ENCODE results near the gene GNB1. TPM values are rescaled to one million over a fixed set of nuclear protein-coding genes. Genes with fewer than 3 reads are reported as not detected.
A peak's percentile ranks its signal among the peaks of the same experiment; 100 is the strongest.

Gene GNB1
- total and polyA plus RNA-seq, 7 donors = 119 to 197 (median 157) TPM

DNA sequence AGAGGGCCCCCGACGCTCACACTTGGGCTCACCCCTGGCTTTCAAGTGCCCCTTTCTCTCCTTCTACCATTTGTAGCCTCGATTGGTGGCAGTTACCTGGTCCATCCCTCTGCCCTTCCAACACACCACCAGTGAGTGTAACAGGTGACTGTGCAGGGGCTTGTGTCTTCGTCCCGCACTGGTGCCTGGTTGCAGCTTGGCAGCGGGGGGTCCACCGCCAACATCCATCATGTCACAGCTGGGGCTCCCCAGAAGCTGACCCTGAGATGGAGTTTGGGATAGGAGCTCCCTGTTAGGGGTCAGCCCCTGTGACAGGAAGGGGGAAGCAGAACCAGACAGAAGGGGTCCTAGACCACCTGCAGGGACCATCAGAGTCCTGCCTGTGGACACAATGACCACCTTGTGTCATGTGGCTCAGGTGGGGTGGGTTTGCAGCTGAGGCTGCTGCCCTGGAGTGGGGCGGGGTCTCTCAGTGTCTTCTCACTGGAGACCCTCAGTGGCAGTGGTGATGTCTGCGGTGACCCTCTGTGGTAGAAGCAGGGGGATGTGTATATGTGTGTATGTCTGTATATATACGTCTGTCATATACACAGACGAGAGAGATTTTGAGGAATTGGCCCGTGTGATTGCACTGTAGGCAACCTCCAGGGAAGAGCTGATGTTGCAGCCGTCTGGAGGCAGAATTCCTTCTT lies 20.6 kb upstream of the GNB1 start:
- intact Hi-C loops (cut with DNase I) = loop anchor here (10.0 kb wide), 1 partner anchor 503 kb away; the partner anchor contains the start of gene PEX10
- Histone ChIP-seq H3K4me1 (peaks cover 0 to 23% (median 21%) of the 10 kb centered on the region in 4 donors), H3K36me3 (no peaks in the 10 kb centered on the region), H3K27me3 (no peaks in the 10 kb centered on the region), H3K4me3 (no peak overlapping the region), H3K9me3 (no peaks in the 10 kb centered on the region), H3K27ac (no peak overlapping the region)
- TF ChIP-seq POLR2A (IDR thresholded peaks at IDR 0.05) = no peak
- TF ChIP-seq, protein P1, sequence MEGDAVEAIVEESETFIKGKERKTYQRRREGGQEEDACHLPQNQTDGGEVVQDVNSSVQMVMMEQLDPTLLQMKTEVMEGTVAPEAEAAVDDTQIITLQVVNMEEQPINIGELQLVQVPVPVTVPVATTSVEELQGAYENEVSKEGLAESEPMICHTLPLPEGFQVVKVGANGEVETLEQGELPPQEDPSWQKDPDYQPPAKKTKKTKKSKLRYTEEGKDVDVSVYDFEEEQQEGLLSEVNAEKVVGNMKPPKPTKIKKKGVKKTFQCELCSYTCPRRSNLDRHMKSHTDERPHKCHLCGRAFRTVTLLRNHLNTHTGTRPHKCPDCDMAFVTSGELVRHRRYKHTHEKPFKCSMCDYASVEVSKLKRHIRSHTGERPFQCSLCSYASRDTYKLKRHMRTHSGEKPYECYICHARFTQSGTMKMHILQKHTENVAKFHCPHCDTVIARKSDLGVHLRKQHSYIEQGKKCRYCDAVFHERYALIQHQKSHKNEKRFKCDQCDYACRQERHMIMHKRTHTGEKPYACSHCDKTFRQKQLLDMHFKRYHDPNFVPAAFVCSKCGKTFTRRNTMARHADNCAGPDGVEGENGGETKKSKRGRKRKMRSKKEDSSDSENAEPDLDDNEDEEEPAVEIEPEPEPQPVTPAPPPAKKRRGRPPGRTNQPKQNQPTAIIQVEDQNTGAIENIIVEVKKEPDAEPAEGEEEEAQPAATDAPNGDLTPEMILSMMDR (IDR thresholded peaks at IDR 0.05) = no peak
- no peak for TF ChIP-seq POLR2AphosphoS5 (IDR thresholded peaks at IDR 0.05)
- TF ChIP-seq EP300 (IDR thresholded peaks at IDR 0.05) = no peak
- peak; percentile 59 for DNase-seq
- WGBS, 2 donors = 87 to 89% methylated on average over 13 of the region's 13 CpGs

DNA sequence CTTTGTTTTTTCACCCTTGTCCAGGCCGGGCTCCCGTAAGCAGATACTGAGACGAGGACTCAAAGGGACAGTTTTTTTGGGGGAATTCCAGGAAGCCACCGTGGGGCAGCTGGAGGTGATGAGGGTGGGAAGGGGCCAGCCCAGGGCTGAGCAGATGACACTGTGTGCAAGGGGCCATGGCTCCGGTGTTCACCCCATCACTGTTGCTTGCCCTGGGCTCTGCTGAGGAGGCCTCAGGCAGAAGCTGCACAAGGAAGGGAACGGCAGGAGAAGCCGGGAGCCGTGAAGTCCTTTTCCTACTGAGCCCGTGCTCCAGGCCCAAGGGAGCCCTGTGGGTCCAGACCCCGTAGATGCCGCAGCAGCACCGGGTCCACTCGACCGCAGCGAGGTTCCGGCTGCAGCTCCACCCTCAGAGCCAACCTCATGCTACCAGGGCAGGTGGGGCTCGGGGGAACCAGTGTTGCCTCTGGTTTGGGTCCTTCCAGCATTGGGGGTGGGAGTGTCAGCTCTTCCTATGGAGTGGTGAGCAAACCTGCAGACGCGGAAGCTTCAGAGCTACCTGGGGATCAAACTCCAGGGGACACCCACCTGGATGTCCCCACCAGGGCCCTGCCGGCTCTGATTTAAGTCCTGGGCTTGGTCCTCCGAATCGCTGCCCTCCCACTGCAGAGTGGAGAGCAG lies 19.9 kb upstream of the GNB1 start:
- H3K27me3 ChIP-seq = no peaks in the 10 kb centered on the region
- H3K4me1 ChIP-seq = peaks cover 0 to 29% (median 22%) of the 10 kb centered on the region in 4 donors
- peak; percentile 64 for DNase-seq
- TF ChIP-seq POLR2A (IDR thresholded peaks at IDR 0.05) (no peak), EP300 (IDR thresholded peaks at IDR 0.05) (no peak), POLR2AphosphoS5 (IDR thresholded peaks at IDR 0.05) (no peak)
- TF ChIP-seq, protein P1 (IDR thresholded peaks at IDR 0.05) = no peak
- 94 to 95% methylated on average over 22 of the region's 22 CpGs for WGBS, 2 donors
- no peak overlapping the region for H3K27ac ChIP-seq
- no peaks in the 10 kb centered on the region for H3K9me3 ChIP-seq
- intact Hi-C loops (cut with DNase I) = loop anchor here (10.0 kb wide), 1 partner anchor 504 kb away; the partner anchor contains the start of gene PEX10
- no peak overlapping the region for H3K4me3 ChIP-seq
- no peaks in the 10 kb centered on the region for H3K36me3 ChIP-seq

DNA sequence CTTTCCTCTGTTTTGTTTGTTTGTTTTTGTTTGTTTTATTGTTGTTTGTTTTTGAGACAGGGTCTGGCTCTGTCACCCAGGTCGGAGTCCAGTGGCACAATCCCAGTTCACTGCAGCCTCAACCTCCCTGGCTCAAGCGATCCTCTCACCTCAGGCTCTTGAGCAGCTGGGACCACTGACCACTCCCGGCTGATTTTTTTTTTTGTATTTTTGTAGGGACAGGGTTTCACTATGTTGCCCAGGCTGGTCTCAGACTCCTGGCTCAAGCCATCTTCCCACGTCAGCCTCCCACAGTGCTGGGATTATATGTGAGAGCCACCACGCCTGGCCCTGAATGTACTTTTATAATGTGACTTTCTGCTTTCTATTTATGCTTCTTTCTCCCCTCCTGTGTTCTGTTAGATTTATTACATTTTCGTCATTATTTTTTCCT lies 19.2 kb upstream of the GNB1 start:
- Histone ChIP-seq H3K9me3 (no peaks in the 10 kb centered on the region), H3K36me3 (no peaks in the 10 kb centered on the region), H3K4me3 (peak overlapping the region in 2 of 4 donors; percentile 79 to 86), H3K27ac (peak overlapping the region in 3 of 4 donors; percentile 86 to 93 (median 91)), H3K27me3 (no peaks in the 10 kb centered on the region), H3K4me1 (peaks cover 0 to 31% (median 22%) of the 10 kb centered on the region in 4 donors)
- TF ChIP-seq EP300 (IDR thresholded peaks at IDR 0.05) = no peak
- TF ChIP-seq POLR2AphosphoS5 (IDR thresholded peaks at IDR 0.05) = no peak
- TF ChIP-seq, protein P1 (IDR thresholded peaks at IDR 0.05) = no peak
- no peak for TF ChIP-seq POLR2A (IDR thresholded peaks at IDR 0.05)
- peak; percentile 61 for DNase-seq
- intact Hi-C loops (cut with DNase I) = loop anchor here (10.0 kb wide), 1 partner anchor 505 kb away; the partner anchor contains the start of gene PEX10
- WGBS, 2 donors = 79 to 86% methylated on average over 6 of the region's 6 CpGs

DNA sequence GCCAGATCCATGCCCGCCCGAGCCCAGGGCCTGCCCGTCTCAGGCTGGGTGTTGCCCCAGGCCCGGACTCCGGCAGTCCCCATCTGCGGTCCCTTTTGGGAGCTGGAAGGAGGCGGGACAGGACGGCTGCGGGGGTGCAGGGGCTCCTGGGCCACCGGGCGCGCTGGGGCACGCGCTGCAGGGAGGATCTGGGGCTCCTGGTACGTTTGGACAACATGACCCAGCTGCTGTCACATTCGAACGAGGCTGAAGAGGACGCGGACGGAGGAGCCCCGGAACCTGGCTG lies 17.6 kb upstream of the GNB1 start:
- Histone ChIP-seq H3K36me3 (no peaks in the 10 kb centered on the region), H3K27me3 (no peaks in the 10 kb centered on the region), H3K9me3 (no peaks in the 10 kb centered on the region), H3K4me1 (peaks cover 0 to 31% (median 22%) of the 10 kb centered on the region in 4 donors), H3K4me3 (peak overlapping the region; percentile 49 to 86 (median 66)), H3K27ac (peak overlapping the region; percentile 86 to 95 (median 92))
- TF ChIP-seq EP300 (IDR thresholded peaks at IDR 0.05) (no peak), POLR2A (IDR thresholded peaks at IDR 0.05) (no peak), POLR2AphosphoS5 (IDR thresholded peaks at IDR 0.05) (no peak)
- TF ChIP-seq, protein P1 (IDR thresholded peaks at IDR 0.05) = no peak
- DNase-seq = peak; percentile 81
- WGBS, 2 donors = 6% methylated on average over 21 of the region's 21 CpGs
- intact Hi-C loops (cut with DNase I) = loop anchor here (2.0 to 5.0 kb wide), 4 partner anchors 18 to 396 kb away; partner anchors contain the start of genes ATAD3A, GNB1, NADK and SLC35E2B

All from sigmoid colon (tissue), 7 donors.